H1 (cell line): ENCODE data around the gene NMT1. TPM values are rescaled to one million over a fixed set of nuclear protein-coding genes. Genes with fewer than 3 reads are reported as not detected.
A peak's percentile ranks its signal among the peaks of the same experiment; 100 is the strongest.

Experiments
- CTCF ChIA-PET: fragments of 300-600 bp; sonication (Branson Sonifier 250); formaldehyde crosslinking; loops from one replicate; lab custom pipeline; 2021; ENCODE audit not compliant: partially characterized antibody; lab: Charles Lee
- POLR2A ChIA-PET: fragments of 300-600 bp; sonication (Branson Sonifier 250); formaldehyde crosslinking; loops from one replicate; lab custom pipeline; 2021; ENCODE audit warnings: inconsistent platforms; ENCODE audit not compliant: partially characterized antibody; lab: Charles Lee
- DNase-seq, 2 experiments: peaks; one replicate each; pipeline versions ENCODE4 v3.0.0 to v3.0.0-alpha.2; 2010 to 2022; ENCODE audit warnings: low spot score in 2 of 2, low read depth in 1 of 2, mixed read lengths in 1 of 2
- FAIRE-seq: peaks from 2 replicates; lab custom pipeline; 2011; peaks lifted over from hg19 to GRCh38; lab: Jason Lieb, UNC
- H2AFZ ChIP-seq: 2 replicates; pipeline ENCODE4 v1.8.1; 2012; ENCODE audit warnings: low read length, inconsistent platforms
- H2AK5ac ChIP-seq: 2 replicates; pipeline ENCODE4 v1.6.1; 2013; ENCODE audit warnings: low read depth, low read length
- H2BK120ac ChIP-seq: replicated peaks from 2 replicates; pipeline ENCODE3; 2013; ENCODE audit warnings: low read depth, low read length, inconsistent platforms
- H2BK12ac ChIP-seq: 2 replicates; pipeline ENCODE4 v1.6.1; 2013; ENCODE audit warnings: low read depth, low read length
- H2BK15ac ChIP-seq: 2 replicates; pipeline ENCODE4 v1.6.1; 2013; ENCODE audit warnings: low read length
- H2BK20ac ChIP-seq: 2 replicates; pipeline ENCODE4 v1.6.1; 2013; ENCODE audit warnings: low read length
- H2BK5ac ChIP-seq: 2 replicates; pipeline ENCODE4 v1.6.1; 2013; ENCODE audit warnings: low read depth, low read length
- H3K14ac ChIP-seq: 2 replicates; pipeline ENCODE4 v1.6.1; 2013; ENCODE audit warnings: inconsistent platforms; ENCODE audit not compliant: insufficient read length
- H3K18ac ChIP-seq: 2 replicates; pipeline ENCODE4 v1.6.1; 2013; ENCODE audit warnings: low read length; ENCODE audit errors: extremely low read depth
- H3K23ac ChIP-seq: 2 replicates; pipeline ENCODE4 v1.6.1; 2013; ENCODE audit warnings: inconsistent platforms; ENCODE audit not compliant: insufficient read length
- H3K23me2 ChIP-seq: 2 replicates; pipeline ENCODE4 v1.6.1; 2013; ENCODE audit warnings: low read depth, low read length
- H3K27ac ChIP-seq: 2 replicates; pipeline ENCODE4 v1.6.1; 2011; ENCODE audit warnings: low read depth, low read length, inconsistent platforms
- H3K27me3 ChIP-seq, 4 experiments: replicated peaks in 1 of 4; 1 replicate in 1 of 4; 2 replicates in 3 of 4; pipeline versions ENCODE4 v1.6.1 to v1.8.1; 2011 to 2013; ENCODE audit warnings: low read length in 3 of 4, mild to moderate bottlenecking in 3 of 4, inconsistent platforms in 2 of 4, mixed read lengths in 2 of 4, moderate library complexity in 1 of 4; ENCODE audit not compliant: control insufficient read depth in 3 of 4, insufficient read depth in 3 of 4; ENCODE audit errors: extremely low read depth in 1 of 4
- H3K36me3 ChIP-seq, 4 experiments: 2 replicates each; pipeline versions ENCODE4 v1.6.1 to v1.8.1; 2011 to 2013; ENCODE audit warnings: mild to moderate bottlenecking in 4 of 4, low read length in 3 of 4, moderate library complexity in 2 of 4, control low read depth in 1 of 4, inconsistent platforms in 1 of 4; ENCODE audit not compliant: insufficient read depth in 4 of 4, control insufficient read depth in 2 of 4
- H3K4ac ChIP-seq: replicated peaks from 2 replicates; pipeline ENCODE3; 2013; ENCODE audit warnings: low read length, low read depth, mixed read lengths, inconsistent platforms; ENCODE audit not compliant: insufficient read length
- H3K4me1 ChIP-seq, 4 experiments: replicated peaks in 1 of 4; 1 replicate in 1 of 4; 2 replicates in 3 of 4; pipeline versions ENCODE4 v1.6.1 to v1.8.1; 2011 to 2013; ENCODE audit warnings: low read length in 3 of 4, inconsistent platforms in 2 of 4, mixed read lengths in 1 of 4; ENCODE audit not compliant: insufficient read depth in 4 of 4, control insufficient read depth in 3 of 4
- H3K4me2 ChIP-seq, 2 experiments: 2 replicates each; pipeline versions ENCODE4 v1.6.1 to v1.8.1; 2011 to 2013; ENCODE audit warnings: low read depth in 2 of 2, low read length in 2 of 2, control low read depth in 1 of 2, inconsistent platforms in 1 of 2, mild to moderate bottlenecking in 1 of 2; ENCODE audit not compliant: insufficient read depth in 1 of 2
- H3K4me3 ChIP-seq, 4 experiments: fragments of 200-600, 300-600 bp in 1 of 4; sonication (generic), shearing (Covaris generic), sonication (Bioruptor Twin) in 1 of 4; 2 replicates each; pipeline versions ENCODE4 v1.5.1 to v1.8.1; 2011 to 2016; ENCODE audit warnings: low read length in 4 of 4, low read depth in 3 of 4, control low read depth in 2 of 4, inconsistent platforms in 2 of 4, mild to moderate bottlenecking in 2 of 4, mixed read lengths in 1 of 4, moderate library complexity in 1 of 4; ENCODE audit not compliant: insufficient read depth in 2 of 4; ENCODE audit errors: extremely low read depth in 1 of 4
- H3K56ac ChIP-seq: replicated peaks from 2 replicates; pipeline ENCODE3; 2013; ENCODE audit warnings: low read depth, mild to moderate bottlenecking, mixed read lengths, low read length, inconsistent platforms; ENCODE audit not compliant: insufficient read length
- H3K79me1 ChIP-seq: 2 replicates; pipeline ENCODE4 v1.6.1; 2013; ENCODE audit warnings: low read depth, low read length, control low read depth
- H3K79me2 ChIP-seq, 2 experiments: 2 replicates each; pipeline versions ENCODE4 v1.6.1 to v1.8.1; 2012 to 2013; ENCODE audit warnings: low read length in 2 of 2, mild to moderate bottlenecking in 2 of 2, inconsistent platforms in 1 of 2; ENCODE audit not compliant: insufficient read depth in 2 of 2, control insufficient read depth in 1 of 2
- H3K9ac ChIP-seq, 4 experiments: replicated peaks in 1 of 4; 1 replicate in 1 of 4; 2 replicates in 3 of 4; pipeline versions ENCODE4 v1.6.1 to v1.8.1; 2011 to 2013; ENCODE audit warnings: low read depth in 3 of 4, low read length in 3 of 4, control low read depth in 2 of 4, mild to moderate bottlenecking in 2 of 4, moderate library complexity in 2 of 4, inconsistent platforms in 1 of 4; ENCODE audit errors: extremely low read depth in 1 of 4
- H3K9me3 ChIP-seq, 2 experiments: 2 replicates each; pipeline versions ENCODE4 v1.6.1 to v1.8.1; 2012 to 2013; ENCODE audit warnings: mild to moderate bottlenecking in 2 of 2, moderate library complexity in 2 of 2, control low read depth in 1 of 2, inconsistent platforms in 1 of 2, low read depth in 1 of 2, low read length in 1 of 2, mixed read lengths in 1 of 2; ENCODE audit not compliant: insufficient read depth in 2 of 2
- H4K20me1 ChIP-seq, 2 experiments: replicated peaks in 1 of 2; 2 replicates each; pipeline versions ENCODE3 to v1.8.1; 2011 to 2013; ENCODE audit warnings: inconsistent platforms in 2 of 2, low read length in 2 of 2, mild to moderate bottlenecking in 1 of 2; ENCODE audit not compliant: insufficient read depth in 2 of 2, control insufficient read depth in 1 of 2
- H4K5ac ChIP-seq: 2 replicates; pipeline ENCODE4 v1.6.1; 2013; ENCODE audit warnings: low read length, low read depth, mixed read lengths, inconsistent platforms; ENCODE audit not compliant: insufficient read length
- H4K8ac ChIP-seq: 2 replicates; pipeline ENCODE4 v1.8.0; 2013; ENCODE audit warnings: mild to moderate bottlenecking, moderate library complexity, low read length, inconsistent platforms; ENCODE audit not compliant: insufficient read depth; ENCODE audit errors: extremely low read depth
- H4K91ac ChIP-seq: replicated peaks from 2 replicates; pipeline ENCODE3; 2013; ENCODE audit warnings: low read length, mixed read lengths, inconsistent platforms; ENCODE audit not compliant: insufficient read length
- ASH2L ChIP-seq: fragments of 200-600, 300-600 bp; sonication (generic); IDR thresholded peaks from one replicate; pipeline ENCODE4 v1.7.1; 2017; ENCODE audit warnings: low read length
- CHD1 ChIP-seq: IDR thresholded peaks from 2 replicates; pipeline ENCODE4 v1.6.1; 2012; ENCODE audit warnings: low read depth, low read length, improper control_type of control experiment
- HDAC6 ChIP-seq: IDR thresholded peaks from one replicate; pipeline ENCODE4 v1.7.1; 2012; ENCODE audit warnings: low read depth, mild to moderate bottlenecking, inconsistent platforms, low read length, moderate library complexity
- MAX ChIP-seq: IDR thresholded peaks from 2 replicates; pipeline ENCODE4 v1.6.1; 2012; ENCODE audit warnings: inconsistent platforms
- POU5F1 ChIP-seq: IDR thresholded peaks from 2 replicates; pipeline ENCODE4 v1.6.1; 2011; ENCODE audit warnings: low read depth, mild to moderate bottlenecking, low read length, moderate library complexity
- TAF1 ChIP-seq: IDR thresholded peaks from 2 replicates; pipeline ENCODE4 v1.6.1; 2011; ENCODE audit warnings: mild to moderate bottlenecking, low read depth, low read length
- TAF7 ChIP-seq: optimal IDR thresholded peaks from 2 replicates; pipeline ENCODE3; 2011; ENCODE audit warnings: low read depth, mild to moderate bottlenecking, inconsistent platforms, low read length, moderate library complexity, borderline replicate concordance
- WGBS, 2 experiments: shearing (Covaris generic) in 1 of 2; methylation state at CpG; one replicate each; pipeline versions ENCODE4 v1.1.6 to v1.1.7; 2013 to 2015; ENCODE audit warnings: low lambda C conversion rate in 2 of 2, mixed read lengths in 2 of 2, inconsistent platforms in 1 of 2, low coverage in 1 of 2, missing lambda C conversion rate in 1 of 2; ENCODE audit not compliant: insufficient replicate concordance in 2 of 2, insufficient coverage in 1 of 2, insufficient read length in 1 of 2; ENCODE audit errors: extremely low coverage in 1 of 2, missing lambda C conversion rate in 1 of 2; 5-methylcytosine and 5-hydroxymethylcytosine counted together
- polyA plus RNA-seq, 7 experiments: library from polyadenylated mRNA; depleted of rRNA in 3 of 7; stranded (reverse) in 5 of 7; unstranded in 2 of 7; fragments of >200 nt in 5 of 7; fragments of 200-250 nt in 2 of 7; gene quantifications; 1 replicate in 5 of 7; 2 replicates in 1 of 7; 4 replicates in 1 of 7; pipeline versions ENCODE4 v1.2.1 to v1.2.3, GENCODE V29; 2011 to 2013; ENCODE audit warnings: missing spikeins in 2 of 7, mixed read lengths in 2 of 7
- total RNA-seq: library from RNA; stranded (reverse); fragmentation: NEBNext Ultra II Directional; extraction: Animal tissue kit (Norgen Biotek cat#: 25700); gene quantifications from 2 replicates; pipeline ENCODE4 v1.2.1, GENCODE V29; 2021

NMT1 gene
- total and polyA plus RNA-seq, 2 of the 8 experiments (the other 6 are each of a cell fraction or from before 2014, with no cell fraction given): 42.9 to 149 TPM

- no peak overlapping the region for H3K14ac ChIP-seq
- H3K9me3 ChIP-seq: no peaks in the 10 kb centered on the region; a peak in 1 of 4 replicates
- no peaks in the 10 kb centered on the region for H3K79me1 ChIP-seq
- no peak overlapping the region for H2BK120ac ChIP-seq
- peak overlapping the region; percentile 43 for H3K56ac ChIP-seq
- peak overlapping the region; percentile 37; the same call in 1 of the 2 replicates for H4K8ac ChIP-seq
- H4K91ac ChIP-seq: peak overlapping the region; percentile 81
- no peaks in the 10 kb centered on the region; a peak in 1 of 8 replicates for H3K36me3 ChIP-seq
- H3K4me1 ChIP-seq: peaks cover 0 to 4% (median 2%) of the 10 kb centered on the region in 4 experiments; a peak in 3 of 7 replicates
- 0 out of 2 replicates have a peak overlapping the region, but pooled peaks have one; percentile 69 for H2BK5ac ChIP-seq
- H3K27me3 ChIP-seq: no peaks in the 10 kb centered on the region; a peak in 1 of 7 replicates
- POLR2A ChIA-PET: interaction anchor here (0.9 to 4.7 kb wide), 10 partner anchors 11 to 342 kb away, joined by 3 to 51 read pairs (median 4); partner anchors contain the start of genes DBF4B, HEXIM1, HEXIM2 and NMT1
- 0 out of 2 replicates have a peak overlapping the region, but pooled peaks have one; percentile 47 for H2AFZ ChIP-seq
- DNase-seq: no peak
- H2BK12ac ChIP-seq: 0 out of 2 replicates have a peak overlapping the region, but pooled peaks have one; percentile 9
- H3K23ac ChIP-seq: no peak overlapping the region
- H3K18ac ChIP-seq: peak overlapping the region; percentile 75
- H3K79me2 ChIP-seq: peaks cover 0 to 28% of the 10 kb centered on the region in 2 experiments; a peak in 2 of 4 replicates
- H4K5ac ChIP-seq: peak overlapping the region; percentile 91
- FAIRE-seq: no peak
- H3K4me3 ChIP-seq: peak overlapping the region; percentile 74 to 84 (median 79)
- H2BK20ac ChIP-seq: peak overlapping the region; percentile 55; the same call in 1 of the 2 replicates
- TF ChIP-seq CHD1: no peak
- TF ChIP-seq HDAC6: no peak
- no peak for TF ChIP-seq MAX
- TF ChIP-seq TAF1: peak; percentile 16; the same call in 1 of the 2 replicates
- no peak for TF ChIP-seq POU5F1
- TF ChIP-seq ASH2L: no peak
- TF ChIP-seq TAF7: no peak
- H3K4ac ChIP-seq: no peak overlapping the region
- H2BK15ac ChIP-seq: no peak overlapping the region
- H3K23me2 ChIP-seq: peaks cover 8% of the 10 kb centered on the region; the same call in 1 of the 2 replicates
- WGBS, 2 experiments: 10% methylated on average over 8 of the region's 14 CpGs; no CpG with 5 or more reads in 1 of the 2 experiments
- H4K20me1 ChIP-seq: no peaks in the 10 kb centered on the region
- H3K9ac ChIP-seq: peak overlapping the region in 3 of 4 experiments; percentile 80 to 83 (median 82); a peak in 6 of 7 replicates
- H3K4me2 ChIP-seq: peak overlapping the region; percentile 74 to 94
- no peak overlapping the region for H2AK5ac ChIP-seq
- H3K27ac ChIP-seq: peak overlapping the region; percentile 65
- CTCF ChIA-PET: interaction anchor here (0.6 to 1.1 kb wide), 6 partner anchors 28 to 172 kb away, joined by 3 to 4 read pairs (median 3); no protein-coding TSS in a partner anchor
Measured at GRCh38 chr17:45050481-45051059, 10.5 kb upstream of the NMT1 start.
